Endothelial cell of umbilical vein (primary cell): ENCODE data around the gene C10orf105. TPM values are rescaled to one million over a fixed set of nuclear protein-coding genes. Genes with fewer than 3 reads are reported as not detected.

Source experiments
- BruUV-seq: library from RNA; stranded (reverse); fragments of 400-500 nt; replicated peaks from 2 replicates; lab custom pipeline; 2021; lab: Mats Ljungman, UMichigan
- CTCF ChIA-PET: fragments of 300-600, 350-600 bp; sonication (Branson Sonifier 250); formaldehyde crosslinking; loops from one replicate; lab custom pipeline; 2021; ENCODE audit warnings: antibody characterized with exemption, inconsistent platforms; lab: Charles Lee
- POLR2A ChIA-PET: fragments of 300-600, 350-600 bp; sonication (Branson Sonifier 250); formaldehyde crosslinking; loops from one replicate; lab custom pipeline; 2021; ENCODE audit warnings: antibody characterized with exemption, inconsistent platforms; lab: Charles Lee
- DNase-seq: peaks from one replicate; pipeline ENCODE4 v3.0.0-alpha.2; 2011; ENCODE audit warnings: low read depth, low spot score
- FAIRE-seq: peaks from 2 replicates; lab custom pipeline; 2011; peaks lifted over from hg19 to GRCh38; lab: Jason Lieb, UNC
- H2AFZ ChIP-seq: 2 replicates; pipeline ENCODE4 v1.6.0; 2012; ENCODE audit warnings: low read depth, low read length, control low read depth, inconsistent platforms
- H3K27ac ChIP-seq: 2 replicates; pipeline ENCODE4 v1.5.1; 2011; ENCODE audit warnings: low read depth, mild to moderate bottlenecking, control low read depth, low read length, moderate library complexity; ENCODE audit not compliant: insufficient read depth
- H3K27me3 ChIP-seq, 2 experiments: 2 replicates each; pipeline versions ENCODE4 v1.6.0 to v1.6.1; 2011; ENCODE audit warnings: low read length in 2 of 2, mixed read lengths in 1 of 2; ENCODE audit not compliant: control insufficient read depth in 2 of 2, insufficient read depth in 2 of 2
- H3K36me3 ChIP-seq, 2 experiments: 2 replicates in 1 of 2; 3 replicates in 1 of 2; pipeline ENCODE4 v1.5.1; 2011; ENCODE audit warnings: low read length in 2 of 2, mild to moderate bottlenecking in 1 of 2, moderate library complexity in 1 of 2; ENCODE audit not compliant: control insufficient read depth in 2 of 2, insufficient read depth in 2 of 2; ENCODE audit errors: extremely low read depth in 1 of 2
- H3K4me1 ChIP-seq: 3 replicates; pipeline ENCODE4 v1.5.1; 2011; ENCODE audit warnings: mild to moderate bottlenecking, low read length; ENCODE audit not compliant: control insufficient read depth, insufficient read depth; ENCODE audit errors: extremely low read depth
- H3K4me2 ChIP-seq: 2 replicates; pipeline ENCODE4 v1.6.1; 2011; ENCODE audit warnings: low read length, control low read depth, mixed read lengths; ENCODE audit not compliant: insufficient read depth
- H3K4me3 ChIP-seq, 3 experiments: fragments of 200-600 bp in 1 of 3; sonication (generic), shearing (Covaris generic) in 1 of 3; replicated peaks in 1 of 3; 2 replicates each; pipeline ENCODE4 v1.5.1; 2011 to 2016; ENCODE audit warnings: control low read depth in 3 of 3, low read length in 3 of 3, mild to moderate bottlenecking in 2 of 3, inconsistent platforms in 1 of 3, low read depth in 1 of 3, moderate library complexity in 1 of 3; ENCODE audit not compliant: insufficient read depth in 1 of 3
- H3K79me2 ChIP-seq: 2 replicates; pipeline ENCODE4 v1.6.0; 2012; ENCODE audit warnings: low read length, inconsistent platforms; ENCODE audit not compliant: control insufficient read depth, insufficient read depth
- H3K9ac ChIP-seq: replicated peaks from 2 replicates; pipeline ENCODE3; 2011; ENCODE audit warnings: low read length, control low read depth; ENCODE audit not compliant: insufficient read depth; ENCODE audit errors: extremely low read depth
- H3K9me1 ChIP-seq: replicated peaks from 3 replicates; pipeline ENCODE4 v1.6.0; 2011; ENCODE audit warnings: mild to moderate bottlenecking, low read length; ENCODE audit not compliant: control insufficient read depth, insufficient read depth; ENCODE audit errors: extremely low read depth
- H3K9me3 ChIP-seq: replicated peaks from 2 replicates; pipeline ENCODE4 v1.5.1; 2012; ENCODE audit warnings: low read length, inconsistent platforms; ENCODE audit not compliant: control insufficient read depth, insufficient read depth
- H4K20me1 ChIP-seq: replicated peaks from 2 replicates; pipeline ENCODE3; 2011; ENCODE audit warnings: mild to moderate bottlenecking, low read length; ENCODE audit not compliant: control insufficient read depth, insufficient read depth; ENCODE audit errors: extremely low read depth
- EZH2 ChIP-seq: IDR thresholded peaks from 2 replicates; pipeline ENCODE4 v1.6.1; 2012; ENCODE audit warnings: borderline replicate concordance, low read depth, mild to moderate bottlenecking, moderate library complexity, low read length, inconsistent platforms; ENCODE audit not compliant: severe bottlenecking
- FOS ChIP-seq: IDR thresholded peaks from 2 replicates; pipeline ENCODE4 v1.6.1; 2011; ENCODE audit warnings: mild to moderate bottlenecking, low read length, moderate library complexity, borderline replicate concordance; ENCODE audit not compliant: insufficient read depth
- GATA2 ChIP-seq: IDR thresholded peaks from 2 replicates; pipeline ENCODE4 v1.7.0; 2011; ENCODE audit warnings: low read depth, mild to moderate bottlenecking, moderate library complexity, mixed read lengths, low read length; ENCODE audit not compliant: insufficient read length, insufficient read depth
- JUN ChIP-seq: IDR thresholded peaks from 2 replicates; pipeline ENCODE4 v1.6.1; 2011; ENCODE audit warnings: borderline replicate concordance, low read depth; ENCODE audit not compliant: insufficient read length, insufficient read depth
- MYC ChIP-seq: IDR thresholded peaks from one replicate; pipeline ENCODE4 v1.6.1; 2011; ENCODE audit warnings: mild to moderate bottlenecking, low read depth, low read length
- POLR2A ChIP-seq: IDR thresholded peaks from 2 replicates; pipeline ENCODE4 v1.6.1; 2012; ENCODE audit warnings: low read depth, mild to moderate bottlenecking, control low read depth, low read length
- POLR2AphosphoS5 ChIP-seq: IDR thresholded peaks from 2 replicates; pipeline ENCODE4 v1.6.1; 2012; ENCODE audit warnings: low read depth, mild to moderate bottlenecking, control low read depth, low read length, moderate library complexity; ENCODE audit not compliant: insufficient read depth
- dilution Hi-C: fragments of 300-500 bp; cut with MboI; formaldehyde crosslinking; loops from one replicate; pipeline ENCODE4 v1.15.0; 2019; ENCODE audit warnings: low sequenced_read_pairs; ENCODE audit not compliant: extremely low pct_ligation_motif_present
- intact Hi-C: fragments of 100-400 bp; cut with micrococcal nuclease; formaldehyde crosslinking; loops from one replicate; pipeline ENCODE4 v1.10.0; 2022
- polyA plus RNA-seq, 4 experiments: library from polyadenylated mRNA; depleted of rRNA in 3 of 4; stranded (reverse) in 3 of 4; unstranded in 1 of 4; fragments of >200 nt; gene quantifications; 2 replicates each; pipeline versions ENCODE4 v1.2.1 to v1.2.3, GENCODE V29; 2011 to 2012; ENCODE audit warnings: missing spikeins in 1 of 4
- total RNA-seq: library from RNA; stranded (reverse); gene quantifications from 2 replicates; pipeline ENCODE4 v1.2.3, GENCODE V29; 2021
- TF ChIP-seq, protein P1 (sequence below): IDR thresholded peaks from 2 replicates; pipeline ENCODE4 v1.6.1; 2011; ENCODE audit not compliant: insufficient read depth, insufficient read length
- TF ChIP-seq, protein P2 (sequence below), 2 donors: IDR thresholded peaks; 1 replicate in 1 of 2; 2 replicates in 1 of 2; pipeline ENCODE4 v1.5.1; 2011; ENCODE audit warnings: low read length in 2 of 2, mild to moderate bottlenecking in 2 of 2, moderate library complexity in 2 of 2, control low read depth in 1 of 2, inconsistent platforms in 1 of 2, low read depth in 1 of 2; ENCODE audit not compliant: insufficient read depth in 1 of 2; ENCODE audit errors: extremely low read depth in 1 of 2

C10orf105 gene
- total and polyA plus RNA-seq, 2 donors (not counting 3 experiments of a cell fraction or from before 2014, with no cell fraction given): not detected

GRCh38 chr10:71710519-71710918 is 9.1 kb downstream of the C10orf105 start:
- no peak overlapping the region for H3K4me2 ChIP-seq
- H3K27ac ChIP-seq: no peak overlapping the region
- no peaks in the 10 kb centered on the region for H4K20me1 ChIP-seq
- no peaks in the 10 kb centered on the region for H3K9me1 ChIP-seq
- H3K4me3 ChIP-seq: no peak overlapping the region
- H3K36me3 ChIP-seq: no peaks in the 10 kb centered on the region
- intact Hi-C loops: loop anchor here (5.0 kb wide), 1 partner anchor 102 kb away; no protein-coding TSS in a partner anchor
- ChIA-PET POLR2A (no interaction called here), CTCF (interaction anchor here (1.4 kb wide), 1 partner anchor 326 kb away, joined by 3 read pairs; no protein-coding TSS in a partner anchor)
- no peak overlapping the region for H3K9ac ChIP-seq
- no TSS peak for BruUV-seq
- no peak overlapping the region for H2AFZ ChIP-seq
- peaks cover 3% of the 10 kb centered on the region for H3K4me1 ChIP-seq
- FAIRE-seq: no peak
- dilution Hi-C loops: no loop called here
- TF ChIP-seq GATA2: no peak
- TF ChIP-seq EZH2: no peak
- TF ChIP-seq FOS: no peak
- TF ChIP-seq POLR2A: no peak
- TF ChIP-seq, protein P1, sequence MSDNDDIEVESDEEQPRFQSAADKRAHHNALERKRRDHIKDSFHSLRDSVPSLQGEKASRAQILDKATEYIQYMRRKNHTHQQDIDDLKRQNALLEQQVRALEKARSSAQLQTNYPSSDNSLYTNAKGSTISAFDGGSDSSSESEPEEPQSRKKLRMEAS: no peak
- TF ChIP-seq MYC: no peak
- TF ChIP-seq POLR2AphosphoS5: no peak
- no peak for TF ChIP-seq JUN
- TF ChIP-seq, protein P2, sequence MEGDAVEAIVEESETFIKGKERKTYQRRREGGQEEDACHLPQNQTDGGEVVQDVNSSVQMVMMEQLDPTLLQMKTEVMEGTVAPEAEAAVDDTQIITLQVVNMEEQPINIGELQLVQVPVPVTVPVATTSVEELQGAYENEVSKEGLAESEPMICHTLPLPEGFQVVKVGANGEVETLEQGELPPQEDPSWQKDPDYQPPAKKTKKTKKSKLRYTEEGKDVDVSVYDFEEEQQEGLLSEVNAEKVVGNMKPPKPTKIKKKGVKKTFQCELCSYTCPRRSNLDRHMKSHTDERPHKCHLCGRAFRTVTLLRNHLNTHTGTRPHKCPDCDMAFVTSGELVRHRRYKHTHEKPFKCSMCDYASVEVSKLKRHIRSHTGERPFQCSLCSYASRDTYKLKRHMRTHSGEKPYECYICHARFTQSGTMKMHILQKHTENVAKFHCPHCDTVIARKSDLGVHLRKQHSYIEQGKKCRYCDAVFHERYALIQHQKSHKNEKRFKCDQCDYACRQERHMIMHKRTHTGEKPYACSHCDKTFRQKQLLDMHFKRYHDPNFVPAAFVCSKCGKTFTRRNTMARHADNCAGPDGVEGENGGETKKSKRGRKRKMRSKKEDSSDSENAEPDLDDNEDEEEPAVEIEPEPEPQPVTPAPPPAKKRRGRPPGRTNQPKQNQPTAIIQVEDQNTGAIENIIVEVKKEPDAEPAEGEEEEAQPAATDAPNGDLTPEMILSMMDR (IDR thresholded peaks at IDR 0.05; ENCODE audit: extremely low read depth in 1 of 2, insufficient read depth in 1 of 2, low read depth in 1 of 2, low read length in 2 of 2): no peak
- DNase-seq: no peak
- H3K79me2 ChIP-seq: no peaks in the 10 kb centered on the region
- no peaks in the 10 kb centered on the region for H3K9me3 ChIP-seq
- peaks cover 0 to 2% of the 10 kb centered on the region in 2 experiments for H3K27me3 ChIP-seq
